Breast epithelium (tissue), 3 donors: Measurements from ENCODE around the gene YWHAE.

Experiments
- CTCF ChIP-seq, 3 donors: fragments of 450-650 bp; IDR thresholded peaks; one replicate each; pipeline ENCODE4 v1.5.1; 2016 to 2017; ENCODE audit warnings: antibody characterized with exemption in 3 of 3, mild to moderate bottlenecking in 3 of 3, moderate library complexity in 3 of 3
- POLR2A ChIP-seq: fragments of 450-650 bp; IDR thresholded peaks from one replicate; pipeline ENCODE4 v1.6.1; 2016; ENCODE audit warnings: antibody characterized with exemption, mild to moderate bottlenecking, moderate library complexity
- POLR2AphosphoS5 ChIP-seq, 3 donors: sonication (generic); formaldehyde crosslinking; IDR thresholded peaks; one replicate each; pipeline ENCODE4 v1.6.1; 2017; ENCODE audit warnings: antibody characterized with exemption in 3 of 3

- no peak for TF ChIP-seq CTCF (IDR thresholded peaks at IDR 0.05)
- TF ChIP-seq POLR2A: no peak
- TF ChIP-seq POLR2AphosphoS5 (IDR thresholded peaks at IDR 0.05): no peak
Observed at GRCh38 chr17:1315891-1316403, 84.1 kb downstream of the YWHAE start.
